ENCODE measurements around the gene ROBO4.

The ROBO4 gene

DNA sequence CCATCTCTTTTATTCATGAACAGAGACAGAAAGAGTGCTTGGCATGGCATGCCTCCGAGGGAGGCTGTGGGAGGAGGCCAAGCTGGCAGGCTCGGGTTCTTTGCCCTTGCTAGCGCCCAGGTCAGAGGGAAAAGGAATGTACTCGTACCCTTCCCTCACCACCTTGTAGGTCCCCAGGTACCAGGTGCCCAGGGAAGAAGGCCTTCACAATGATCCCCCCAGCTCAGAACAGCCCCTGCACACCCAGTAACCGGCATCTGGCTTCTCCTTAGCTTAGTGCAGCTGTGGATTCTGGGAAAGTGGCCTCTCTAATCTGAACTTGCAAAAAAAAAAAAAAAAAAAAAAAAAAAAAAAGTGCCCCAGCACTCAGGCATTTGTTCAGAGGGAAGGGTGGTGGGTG lies 22.7 kb upstream of the ROBO4 start:
- no peak for DNase-seq (ENCODE audit: low read depth)
- in situ Hi-C loops (cut with HindIII; ENCODE audit: low sequenced_read_pairs) = no loop called here
- peak overlapping the region; percentile 35 for H3K4me3 ChIP-seq (ENCODE audit: low read depth, low read length)
- TF ChIP-seq, protein P1, sequence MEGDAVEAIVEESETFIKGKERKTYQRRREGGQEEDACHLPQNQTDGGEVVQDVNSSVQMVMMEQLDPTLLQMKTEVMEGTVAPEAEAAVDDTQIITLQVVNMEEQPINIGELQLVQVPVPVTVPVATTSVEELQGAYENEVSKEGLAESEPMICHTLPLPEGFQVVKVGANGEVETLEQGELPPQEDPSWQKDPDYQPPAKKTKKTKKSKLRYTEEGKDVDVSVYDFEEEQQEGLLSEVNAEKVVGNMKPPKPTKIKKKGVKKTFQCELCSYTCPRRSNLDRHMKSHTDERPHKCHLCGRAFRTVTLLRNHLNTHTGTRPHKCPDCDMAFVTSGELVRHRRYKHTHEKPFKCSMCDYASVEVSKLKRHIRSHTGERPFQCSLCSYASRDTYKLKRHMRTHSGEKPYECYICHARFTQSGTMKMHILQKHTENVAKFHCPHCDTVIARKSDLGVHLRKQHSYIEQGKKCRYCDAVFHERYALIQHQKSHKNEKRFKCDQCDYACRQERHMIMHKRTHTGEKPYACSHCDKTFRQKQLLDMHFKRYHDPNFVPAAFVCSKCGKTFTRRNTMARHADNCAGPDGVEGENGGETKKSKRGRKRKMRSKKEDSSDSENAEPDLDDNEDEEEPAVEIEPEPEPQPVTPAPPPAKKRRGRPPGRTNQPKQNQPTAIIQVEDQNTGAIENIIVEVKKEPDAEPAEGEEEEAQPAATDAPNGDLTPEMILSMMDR (IDR thresholded peaks at IDR 0.05; ENCODE audit: low read depth, low read length, missing control alignments) = no peak

DNA sequence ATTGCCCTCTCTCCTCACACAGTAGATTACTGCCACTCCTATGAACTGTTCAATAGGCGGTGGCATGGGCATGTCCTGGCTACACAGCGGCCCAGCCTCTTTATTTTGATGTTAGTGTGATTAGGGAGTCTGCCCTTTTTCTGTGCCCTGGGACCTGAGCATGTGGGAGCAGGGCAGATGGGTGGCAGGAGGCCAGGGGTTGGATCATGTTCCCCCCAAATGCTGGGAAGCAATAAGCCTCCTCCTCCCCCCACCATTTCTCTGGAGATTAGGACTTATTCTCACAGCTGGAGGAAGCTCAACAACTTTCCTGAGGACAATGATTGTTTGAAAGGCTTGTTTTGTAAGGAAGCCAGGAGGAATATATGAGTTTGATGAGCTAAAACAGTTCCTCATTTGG lies 22.2 kb upstream of the ROBO4 start:
- no peak for DNase-seq (ENCODE audit: low read depth)
- in situ Hi-C loops (cut with HindIII; ENCODE audit: low sequenced_read_pairs) = no loop called here
- H3K4me3 ChIP-seq (ENCODE audit: low read depth, low read length) = no peak overlapping the region
- TF ChIP-seq, protein P1 (IDR thresholded peaks at IDR 0.05; ENCODE audit: low read depth, low read length, missing control alignments) = no peak

DNA sequence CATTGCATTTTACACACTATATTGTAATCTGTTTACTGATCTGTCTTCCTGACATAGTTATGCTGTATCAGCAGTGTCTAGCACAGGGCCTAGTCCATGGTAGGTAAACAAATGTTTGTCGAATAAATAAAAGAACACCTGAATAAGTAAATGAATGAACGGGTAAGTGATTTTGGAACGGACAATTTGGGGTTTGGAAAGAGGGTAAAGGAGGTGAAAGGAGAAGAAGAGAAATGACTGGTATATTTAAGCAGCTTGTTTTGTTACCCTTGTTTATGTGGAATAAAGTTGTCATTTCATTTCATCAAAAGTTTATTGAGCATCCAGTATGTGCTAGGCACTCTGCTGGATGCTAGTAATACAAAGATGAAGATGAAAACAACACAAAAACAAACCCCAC lies 21.3 kb upstream of the ROBO4 start, which contains the start of gene HEPN1:
TSS of gene HEPN1 (plus strand) at position 301 of the 400 bp plus-strand sequence.
- DNase-seq (ENCODE audit: low read depth) = no peak
- TF ChIP-seq, protein P1 (IDR thresholded peaks at IDR 0.05; ENCODE audit: low read depth, low read length, missing control alignments) = no peak
- in situ Hi-C loops (cut with HindIII; ENCODE audit: low sequenced_read_pairs) = no loop called here
- H3K4me3 ChIP-seq (ENCODE audit: low read depth, low read length) = no peak within 1 kb of the TSS

DNA sequence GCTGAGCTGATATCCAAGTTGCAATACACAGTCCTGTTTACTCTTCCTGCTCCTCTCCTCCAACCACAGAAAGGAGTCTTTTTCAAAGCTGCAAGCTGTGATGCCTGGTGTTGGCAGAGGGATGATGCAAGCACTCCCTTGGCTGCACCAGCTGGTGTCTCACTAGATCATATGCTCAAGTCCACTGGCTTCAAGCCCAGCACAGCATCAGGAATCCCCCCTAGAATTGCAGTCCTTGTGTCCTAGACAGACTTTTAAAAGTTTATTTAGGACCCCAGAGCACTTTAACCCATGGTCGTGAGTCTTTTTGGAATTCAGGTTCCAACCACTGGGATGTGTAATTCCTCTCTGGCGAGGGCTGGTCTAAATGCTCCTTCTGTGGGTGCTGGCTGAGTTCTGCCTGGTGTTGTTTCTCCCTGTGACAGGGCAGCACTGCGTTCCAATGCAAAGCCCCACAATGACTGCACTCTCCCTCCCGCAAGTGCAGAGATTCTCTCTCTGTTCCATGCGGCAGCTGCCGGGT lies 19.5 kb upstream of the ROBO4 start:
- no peak for DNase-seq (ENCODE audit: low read depth)
- in situ Hi-C loops (cut with HindIII; ENCODE audit: low sequenced_read_pairs) = no loop called here
- H3K4me3 ChIP-seq (ENCODE audit: low read depth, low read length) = no peak overlapping the region
- TF ChIP-seq, protein P1 (IDR thresholded peaks at IDR 0.05; ENCODE audit: low read depth, low read length, missing control alignments) = no peak

DNA sequence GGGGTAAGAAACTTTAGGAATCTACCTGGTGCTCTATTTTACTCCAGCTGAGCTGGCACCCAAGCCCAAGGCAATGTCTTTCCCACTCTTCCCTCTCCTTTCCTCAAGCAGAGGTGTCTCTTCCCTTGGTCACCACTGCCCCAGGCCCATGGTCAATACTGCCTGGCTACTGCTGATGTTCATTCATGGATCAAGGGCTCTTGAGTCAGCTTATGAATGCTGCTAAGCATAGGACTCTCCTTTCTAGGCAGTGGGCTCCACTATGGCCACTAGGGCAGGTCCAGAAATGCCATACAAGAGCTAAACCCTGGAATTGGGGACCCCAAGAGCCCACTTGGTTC lies 18.7 kb upstream of the ROBO4 start:
- in situ Hi-C loops (cut with HindIII; ENCODE audit: low sequenced_read_pairs) = no loop called here
- TF ChIP-seq, protein P1 (IDR thresholded peaks at IDR 0.05; ENCODE audit: low read depth, low read length, missing control alignments) = no peak
- no peak overlapping the region for H3K4me3 ChIP-seq (ENCODE audit: low read depth, low read length)
- DNase-seq (ENCODE audit: low read depth) = no peak

DNA sequence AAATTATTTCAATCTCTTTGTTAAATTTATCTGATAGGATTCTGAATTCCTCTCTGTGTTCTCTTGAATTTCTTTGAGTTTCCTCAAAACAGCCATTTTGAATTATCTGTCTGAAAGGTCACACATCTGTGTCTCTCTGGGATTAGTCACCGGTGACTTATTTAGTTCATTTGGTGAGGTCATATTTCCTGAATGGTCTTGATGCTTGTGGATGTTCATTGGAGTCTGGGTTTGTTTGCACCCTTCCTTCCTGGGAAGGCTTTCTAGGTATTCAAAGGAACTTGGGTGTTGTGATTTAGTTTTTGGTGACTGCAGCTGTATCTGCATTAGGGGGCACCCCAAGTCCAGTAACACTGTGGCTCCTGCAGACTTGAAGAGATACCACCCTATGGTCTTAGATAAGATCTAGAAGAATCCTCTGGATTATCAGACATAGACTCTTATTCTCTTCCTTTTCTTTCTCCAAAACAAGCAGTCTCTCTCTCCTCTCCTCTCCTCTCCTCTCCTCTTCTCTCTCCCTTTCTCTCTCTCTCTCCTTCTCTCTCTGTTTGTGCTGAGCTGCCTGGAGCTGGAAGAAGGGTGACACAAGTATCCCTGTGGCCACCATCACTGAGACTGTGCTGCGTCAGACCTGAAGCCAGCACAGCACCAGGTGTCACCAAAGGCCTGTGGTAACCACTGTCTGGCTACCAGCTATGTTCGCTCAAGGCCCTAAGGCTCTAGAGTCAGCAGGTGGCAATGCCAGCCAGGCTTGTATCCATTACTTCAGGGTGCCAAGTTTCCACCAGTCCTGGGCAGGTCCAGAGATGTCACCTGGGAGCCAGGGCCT lies 18.1 kb upstream of the ROBO4 start:
- no peak overlapping the region for H3K4me3 ChIP-seq (ENCODE audit: low read depth, low read length)
- TF ChIP-seq, protein P1 (IDR thresholded peaks at IDR 0.05; ENCODE audit: low read depth, low read length, missing control alignments) = no peak
- no peak for DNase-seq (ENCODE audit: low read depth)
- in situ Hi-C loops (cut with HindIII; ENCODE audit: low sequenced_read_pairs) = no loop called here
